DND-41 (cell line): ENCODE data around the gene TMEM260.
"Not testable (repeated sequence)": the region's sequence is repeated elsewhere in the genome, so short reads cannot be mapped to it uniquely, and the experiment has no call there.

ENCODE experiments used
- ATAC-seq: fragments of 200-7000 bp; cut with Tn5 transposase; 3 replicates; pipeline ENCODE4 v1.9.1; 2021; ENCODE audit warnings: low read depth; ENCODE audit not compliant: insufficient read depth
- DNase-seq: peaks from one replicate; pipeline ENCODE4 v3.0.0-alpha.2; 2020
- H2AFZ ChIP-seq: 2 replicates; pipeline ENCODE4 v1.6.0; 2012; ENCODE audit warnings: low read depth, low read length
- H3K27ac ChIP-seq: 2 replicates; pipeline ENCODE4 v1.5.1; 2012; ENCODE audit warnings: low read length, inconsistent platforms
- H3K27me3 ChIP-seq: fragments of 200-600 bp; sonication (generic); 2 replicates; pipeline ENCODE4 v1.6.0; 2012; ENCODE audit warnings: low read length, mild to moderate bottlenecking, inconsistent platforms; ENCODE audit not compliant: insufficient read depth, poor library complexity
- H3K36me3 ChIP-seq: 2 replicates; pipeline ENCODE4 v1.5.1; 2012; ENCODE audit warnings: low read length, inconsistent platforms; ENCODE audit not compliant: insufficient read depth
- H3K4me1 ChIP-seq: 2 replicates; pipeline ENCODE4 v1.5.1; 2012; ENCODE audit warnings: mild to moderate bottlenecking, low read length; ENCODE audit not compliant: insufficient read depth
- H3K4me2 ChIP-seq: 2 replicates; pipeline ENCODE4 v1.6.0; 2012; ENCODE audit warnings: mild to moderate bottlenecking, moderate library complexity, low read length, inconsistent platforms; ENCODE audit not compliant: insufficient read depth
- H3K4me3 ChIP-seq, 2 experiments: fragments of 200-600 bp in 1 of 2; shearing (Covaris generic) in 1 of 2; 2 replicates each; pipeline ENCODE4 v1.5.1; 2012 to 2016; ENCODE audit warnings: inconsistent platforms in 2 of 2, low read length in 2 of 2, mild to moderate bottlenecking in 2 of 2, low read depth in 1 of 2, moderate library complexity in 1 of 2
- H3K79me2 ChIP-seq: 2 replicates; pipeline ENCODE4 v1.6.0; 2012; ENCODE audit warnings: low read length, inconsistent platforms; ENCODE audit not compliant: insufficient read depth
- H3K9ac ChIP-seq: 2 replicates; pipeline ENCODE4 v1.6.0; 2012; ENCODE audit warnings: low read depth, mild to moderate bottlenecking, inconsistent platforms, low read length, moderate library complexity
- H3K9me3 ChIP-seq: 2 replicates; pipeline ENCODE4 v1.5.1; 2012; ENCODE audit warnings: low read length, moderate library complexity, mild to moderate bottlenecking, inconsistent platforms; ENCODE audit not compliant: insufficient read depth, severe bottlenecking
- H4K20me1 ChIP-seq: 2 replicates; pipeline ENCODE4 v1.6.0; 2012; ENCODE audit warnings: low read length; ENCODE audit not compliant: insufficient read depth
- EZH2 ChIP-seq: IDR thresholded peaks from 3 replicates; pipeline ENCODE4 v1.6.1; 2012; ENCODE audit warnings: borderline replicate concordance, low read depth, mild to moderate bottlenecking, moderate library complexity, low read length, inconsistent platforms; ENCODE audit not compliant: severe bottlenecking
- TF ChIP-seq, protein P1 (sequence below): IDR thresholded peaks from 2 replicates; pipeline ENCODE4 v1.5.1; 2012; ENCODE audit warnings: borderline replicate concordance, low read length, moderate library complexity, mild to moderate bottlenecking; ENCODE audit not compliant: poor library complexity, severe bottlenecking; ENCODE audit errors: extremely low read depth

The TMEM260 gene

DNA sequence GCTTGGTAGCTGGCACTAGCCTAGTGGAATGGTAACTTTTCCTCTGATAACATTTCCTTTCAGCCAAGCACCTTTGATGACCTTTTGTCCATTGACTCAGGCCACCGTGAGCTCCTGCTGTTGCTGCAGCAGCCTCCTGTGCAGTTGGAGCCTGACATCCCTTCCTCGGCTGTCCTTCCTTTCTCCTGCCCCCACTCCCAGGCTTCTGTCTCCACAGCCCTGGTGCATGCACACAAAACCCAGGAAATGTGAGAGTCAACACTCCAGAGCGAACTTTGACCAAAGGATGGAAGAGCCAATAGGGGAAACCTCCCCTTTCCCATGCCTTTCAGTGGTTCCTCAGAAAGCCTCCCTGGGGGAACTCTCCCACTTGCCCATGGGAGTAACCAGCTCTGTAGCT lies 115.0 kb downstream of the TMEM260 start:
- peaks cover 10% of the 10 kb centered on the region for H3K27me3 ChIP-seq
- ATAC-seq (no peak), DNase-seq (no peak)
- H3K4me2 ChIP-seq: no peak overlapping the region
- H3K9ac ChIP-seq: no peak overlapping the region
- H3K9me3 ChIP-seq: no peaks in the 10 kb centered on the region
- no peaks in the 10 kb centered on the region for H3K36me3 ChIP-seq
- H3K4me1 ChIP-seq: no peaks in the 10 kb centered on the region
- no peak for TF ChIP-seq EZH2
- TF ChIP-seq, protein P1, sequence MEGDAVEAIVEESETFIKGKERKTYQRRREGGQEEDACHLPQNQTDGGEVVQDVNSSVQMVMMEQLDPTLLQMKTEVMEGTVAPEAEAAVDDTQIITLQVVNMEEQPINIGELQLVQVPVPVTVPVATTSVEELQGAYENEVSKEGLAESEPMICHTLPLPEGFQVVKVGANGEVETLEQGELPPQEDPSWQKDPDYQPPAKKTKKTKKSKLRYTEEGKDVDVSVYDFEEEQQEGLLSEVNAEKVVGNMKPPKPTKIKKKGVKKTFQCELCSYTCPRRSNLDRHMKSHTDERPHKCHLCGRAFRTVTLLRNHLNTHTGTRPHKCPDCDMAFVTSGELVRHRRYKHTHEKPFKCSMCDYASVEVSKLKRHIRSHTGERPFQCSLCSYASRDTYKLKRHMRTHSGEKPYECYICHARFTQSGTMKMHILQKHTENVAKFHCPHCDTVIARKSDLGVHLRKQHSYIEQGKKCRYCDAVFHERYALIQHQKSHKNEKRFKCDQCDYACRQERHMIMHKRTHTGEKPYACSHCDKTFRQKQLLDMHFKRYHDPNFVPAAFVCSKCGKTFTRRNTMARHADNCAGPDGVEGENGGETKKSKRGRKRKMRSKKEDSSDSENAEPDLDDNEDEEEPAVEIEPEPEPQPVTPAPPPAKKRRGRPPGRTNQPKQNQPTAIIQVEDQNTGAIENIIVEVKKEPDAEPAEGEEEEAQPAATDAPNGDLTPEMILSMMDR: no peak
- H2AFZ ChIP-seq: no peak overlapping the region
- no peak overlapping the region for H3K27ac ChIP-seq
- H3K4me3 ChIP-seq: no peak overlapping the region
- H4K20me1 ChIP-seq: no peaks in the 10 kb centered on the region
- no peaks in the 10 kb centered on the region for H3K79me2 ChIP-seq

DNA sequence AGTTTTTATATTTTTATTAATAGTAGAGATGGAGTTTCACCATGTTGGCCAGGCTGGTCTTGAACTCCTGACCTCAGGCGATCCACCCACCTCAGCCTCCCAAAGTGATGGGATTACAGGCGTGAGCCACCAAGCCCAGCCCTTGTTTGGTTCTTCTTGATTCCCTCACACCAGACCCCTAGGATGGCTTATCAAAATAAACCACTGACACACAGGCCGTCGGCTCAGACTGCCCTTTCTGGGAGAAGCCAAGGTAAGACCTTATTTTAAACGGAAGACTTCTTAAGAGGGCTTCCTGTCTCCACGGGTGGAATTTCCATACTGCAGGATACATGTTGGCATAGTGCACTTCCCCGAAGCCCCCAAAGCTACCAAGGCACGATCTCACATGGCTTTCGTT lies 115.6 kb downstream of the TMEM260 start:
- H3K27me3 ChIP-seq: not testable (repeated sequence)

More for the DNA sequence above, 115.6 kb downstream of the TMEM260 start:
- H2AFZ ChIP-seq, H3K36me3 ChIP-seq, H3K4me1 ChIP-seq, H3K79me2 ChIP-seq, DNase-seq, H3K4me2 ChIP-seq, H3K9me3 ChIP-seq, ATAC-seq, H4K20me1 ChIP-seq, H3K4me3 ChIP-seq, H3K27ac ChIP-seq, H3K9ac ChIP-seq: not testable (repeated sequence)
